WTC11 (cell line): ENCODE results near the gene ZNF607. TPM values are rescaled to one million over a fixed set of nuclear protein-coding genes. Genes with fewer than 3 reads are reported as not detected.
"Not testable (repeated sequence)": the region's sequence is repeated elsewhere in the genome, so short reads cannot be mapped to it uniquely, and the experiment has no call there.

ENCODE experiments used
- ATAC-seq: fragments of 200-7000 bp; cut with Tn5 transposase; 2 replicates; pipeline ENCODE4 v1.10.0; 2021; ENCODE audit warnings: mild to moderate bottlenecking, moderate library complexity
- CTCF ChIA-PET: fragments of 300-600 bp; sonication (Branson Sonifier 250); formaldehyde crosslinking; loops from one replicate; lab custom pipeline; 2021; ENCODE audit warnings: antibody characterized with exemption; lab: Charles Lee
- POLR2A ChIA-PET: fragments of 350-600 bp; sonication (Branson Sonifier 250); formaldehyde crosslinking; loops from one replicate; lab custom pipeline; 2021; ENCODE audit warnings: antibody characterized with exemption; lab: Charles Lee
- DNase-seq: peaks from one replicate; pipeline ENCODE4 v3.0.0; 2021; ENCODE audit warnings: low spot score
- H3K27ac Mint-ChIP-seq: 2 replicates; pipeline ENCODE4 v1.8.0; 2021; ENCODE audit warnings: mixed read lengths
- H3K27me3 Mint-ChIP-seq: 2 replicates; pipeline ENCODE4 v1.8.0; 2021; ENCODE audit warnings: low read depth, mild to moderate bottlenecking, moderate library complexity, mixed read lengths
- H3K36me3 Mint-ChIP-seq: 2 replicates; pipeline ENCODE4 v1.8.0; 2021; ENCODE audit warnings: mixed read lengths
- H3K4me1 Mint-ChIP-seq: 2 replicates; pipeline ENCODE4 v1.8.0; 2022; ENCODE audit warnings: mixed read lengths
- H3K4me3 Mint-ChIP-seq: 2 replicates; pipeline ENCODE4 v1.8.0; 2021; ENCODE audit warnings: mild to moderate bottlenecking, moderate library complexity, mixed read lengths
- H3K9me3 Mint-ChIP-seq: 2 replicates; pipeline ENCODE4 v1.8.0; 2021; ENCODE audit warnings: mixed read lengths
- CBFB ChIP-seq: sonication (generic); formaldehyde crosslinking; IDR thresholded peaks from 2 replicates; pipeline ENCODE4 v1.8.1; 2022; ENCODE audit warnings: mild to moderate bottlenecking, low read depth, missing genetic modification reagents
- CREB1 ChIP-seq: sonication (generic); formaldehyde crosslinking; IDR thresholded peaks from 2 replicates; pipeline ENCODE4 v1.8.0; 2023; ENCODE audit warnings: mild to moderate bottlenecking, missing genetic modification reagents
- JUN ChIP-seq: sonication (generic); formaldehyde crosslinking; IDR thresholded peaks from 2 replicates; pipeline ENCODE4 v1.8.0; 2023; ENCODE audit warnings: mild to moderate bottlenecking, missing genetic modification reagents
- KAT7 ChIP-seq: sonication (generic); formaldehyde crosslinking; IDR thresholded peaks from 2 replicates; pipeline ENCODE4 v1.8.1; 2023; ENCODE audit warnings: missing genetic modification reagents, mild to moderate bottlenecking, borderline replicate concordance
- SMAD4 ChIP-seq: sonication (generic); formaldehyde crosslinking; IDR thresholded peaks from 2 replicates; pipeline ENCODE4 v1.8.0; 2022; ENCODE audit warnings: mild to moderate bottlenecking, missing genetic modification reagents
- SP1 ChIP-seq: sonication (generic); formaldehyde crosslinking; conservative IDR thresholded peaks from 2 replicates; pipeline ENCODE4 v1.8.1; 2022; ENCODE audit warnings: missing genetic modification reagents
- TCF7 ChIP-seq: sonication (generic); formaldehyde crosslinking; IDR thresholded peaks from 2 replicates; pipeline ENCODE4 v1.8.0; 2022; ENCODE audit warnings: mild to moderate bottlenecking, low read depth, missing genetic modification reagents, moderate library complexity
- ZBTB21 ChIP-seq: sonication (generic); formaldehyde crosslinking; IDR thresholded peaks from 2 replicates; pipeline ENCODE4 v1.8.1; 2023; ENCODE audit warnings: mild to moderate bottlenecking, missing genetic modification reagents, borderline replicate concordance
- ZNF138 ChIP-seq: sonication (generic); formaldehyde crosslinking; conservative IDR thresholded peaks from 2 replicates; pipeline ENCODE4 v1.8.1; 2022; ENCODE audit warnings: mild to moderate bottlenecking, moderate library complexity, missing genetic modification reagents
- ZNF317 ChIP-seq: sonication (generic); formaldehyde crosslinking; IDR thresholded peaks from 2 replicates; pipeline ENCODE4 v1.8.1; 2023; ENCODE audit warnings: low read depth, mild to moderate bottlenecking, moderate library complexity, missing genetic modification reagents, borderline replicate concordance
- ZNF416 ChIP-seq: fragments of 250-450 bp; sonication (Bioruptor Pico); IDR thresholded peaks from 2 replicates; pipeline ENCODE4 v1.9.0; 2021; ENCODE audit warnings: mild to moderate bottlenecking, inconsistent platforms
- ZNF423 ChIP-seq: fragments of 250-450 bp; sonication (Bioruptor Pico); IDR thresholded peaks from 2 replicates; pipeline ENCODE4 v2.1.2; 2022; ENCODE audit warnings: mild to moderate bottlenecking, moderate library complexity
- ZNF671 ChIP-seq: fragments of 250-450 bp; sonication (Bioruptor Pico); IDR thresholded peaks from 2 replicates; pipeline ENCODE4 v1.8.0; 2021; ENCODE audit warnings: mild to moderate bottlenecking
- total RNA-seq: library from RNA; stranded (reverse); gene quantifications from 3 replicates; pipeline ENCODE4 v1.2.3, GENCODE V29; 2021
- TF ChIP-seq, protein P1 (sequence below): sonication (generic); formaldehyde crosslinking; IDR thresholded peaks from 2 replicates; pipeline ENCODE4 v1.8.0; 2023; ENCODE audit warnings: missing genetic modification reagents
- TF ChIP-seq, protein P2 (sequence below): sonication (generic); formaldehyde crosslinking; IDR thresholded peaks from 2 replicates; pipeline ENCODE4 v1.8.0; 2022; ENCODE audit warnings: mild to moderate bottlenecking, missing genetic modification reagents
- TF ChIP-seq, protein P3 (sequence below): fragments of 250-450 bp; sonication (Bioruptor Pico); IDR thresholded peaks from 2 replicates; pipeline ENCODE4 v1.9.0; 2021; ENCODE audit warnings: mild to moderate bottlenecking
- TF ChIP-seq, protein P4 (sequence below): sonication (generic); formaldehyde crosslinking; IDR thresholded peaks from 2 replicates; pipeline ENCODE4 v1.8.1; 2023; ENCODE audit warnings: mild to moderate bottlenecking, missing genetic modification reagents, moderate library complexity
- TF ChIP-seq, protein P5 (sequence below): sonication (generic); formaldehyde crosslinking; IDR thresholded peaks from 2 replicates; pipeline ENCODE4 v1.8.0; 2022; ENCODE audit warnings: mild to moderate bottlenecking, missing genetic modification reagents
- TF ChIP-seq, protein P6 (sequence below): sonication (generic); formaldehyde crosslinking; IDR thresholded peaks from 2 replicates; pipeline ENCODE4 v1.8.1; 2023; ENCODE audit warnings: mild to moderate bottlenecking, moderate library complexity, missing genetic modification reagents
- TF ChIP-seq, protein P7 (sequence below): sonication (generic); formaldehyde crosslinking; IDR thresholded peaks from 2 replicates; pipeline ENCODE4 v1.8.1; 2022; ENCODE audit warnings: missing genetic modification reagents, borderline replicate concordance

ZNF607 gene
- total RNA-seq, 1 experiment from 2014 or later, result 17.5 TPM

DNA sequence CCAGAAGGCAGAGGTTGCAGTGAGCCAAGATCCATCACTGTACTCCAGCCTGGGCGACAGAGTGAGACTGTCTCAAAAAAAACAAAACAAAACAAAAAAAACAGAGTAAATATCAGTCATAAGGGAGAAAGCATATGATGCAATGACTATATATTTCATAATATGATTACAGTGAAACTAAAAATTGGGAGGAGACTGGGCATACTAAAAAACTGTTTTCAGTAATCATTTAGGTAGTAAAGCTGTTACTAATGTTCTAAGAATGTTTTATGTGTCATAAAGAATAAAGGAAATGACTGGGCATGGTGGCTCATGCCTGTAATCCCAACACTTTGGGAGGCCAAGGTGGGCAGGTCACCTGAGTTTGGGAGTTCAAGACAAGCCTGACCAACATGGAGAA lies 43.9 kb upstream of the ZNF607 start:
- DNase-seq (no peak), ATAC-seq (no peak)
- TF ChIP-seq ZNF317, result no peak
- no peak for TF ChIP-seq TCF7
- TF ChIP-seq SMAD4 (CRISPR knock-in tag), result no peak
- TF ChIP-seq, protein P1, sequence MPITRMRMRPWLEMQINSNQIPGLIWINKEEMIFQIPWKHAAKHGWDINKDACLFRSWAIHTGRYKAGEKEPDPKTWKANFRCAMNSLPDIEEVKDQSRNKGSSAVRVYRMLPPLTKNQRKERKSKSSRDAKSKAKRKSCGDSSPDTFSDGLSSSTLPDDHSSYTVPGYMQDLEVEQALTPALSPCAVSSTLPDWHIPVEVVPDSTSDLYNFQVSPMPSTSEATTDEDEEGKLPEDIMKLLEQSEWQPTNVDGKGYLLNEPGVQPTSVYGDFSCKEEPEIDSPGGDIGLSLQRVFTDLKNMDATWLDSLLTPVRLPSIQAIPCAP, result no peak
- TF ChIP-seq, protein P2, sequence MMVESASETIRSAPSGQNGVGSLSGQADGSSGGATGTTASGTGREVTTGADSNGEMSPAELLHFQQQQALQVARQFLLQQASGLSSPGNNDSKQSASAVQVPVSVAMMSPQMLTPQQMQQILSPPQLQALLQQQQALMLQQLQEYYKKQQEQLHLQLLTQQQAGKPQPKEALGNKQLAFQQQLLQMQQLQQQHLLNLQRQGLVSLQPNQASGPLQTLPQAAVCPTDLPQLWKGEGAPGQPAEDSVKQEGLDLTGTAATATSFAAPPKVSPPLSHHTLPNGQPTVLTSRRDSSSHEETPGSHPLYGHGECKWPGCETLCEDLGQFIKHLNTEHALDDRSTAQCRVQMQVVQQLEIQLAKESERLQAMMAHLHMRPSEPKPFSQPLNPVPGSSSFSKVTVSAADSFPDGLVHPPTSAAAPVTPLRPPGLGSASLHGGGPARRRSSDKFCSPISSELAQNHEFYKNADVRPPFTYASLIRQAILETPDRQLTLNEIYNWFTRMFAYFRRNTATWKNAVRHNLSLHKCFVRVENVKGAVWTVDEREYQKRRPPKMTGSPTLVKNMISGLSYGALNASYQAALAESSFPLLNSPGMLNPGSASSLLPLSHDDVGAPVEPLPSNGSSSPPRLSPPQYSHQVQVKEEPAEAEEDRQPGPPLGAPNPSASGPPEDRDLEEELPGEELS, result no peak
- no peak for TF ChIP-seq CBFB (CRISPR knock-in tag)
- no peak for TF ChIP-seq CREB1 (CRISPR knock-in tag)
- TF ChIP-seq, protein P3, sequence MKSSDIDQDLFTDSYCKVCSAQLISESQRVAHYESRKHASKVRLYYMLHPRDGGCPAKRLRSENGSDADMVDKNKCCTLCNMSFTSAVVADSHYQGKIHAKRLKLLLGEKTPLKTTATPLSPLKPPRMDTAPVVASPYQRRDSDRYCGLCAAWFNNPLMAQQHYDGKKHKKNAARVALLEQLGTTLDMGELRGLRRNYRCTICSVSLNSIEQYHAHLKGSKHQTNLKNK (CRISPR knock-in tag), result no peak
- TF ChIP-seq, protein P4, sequence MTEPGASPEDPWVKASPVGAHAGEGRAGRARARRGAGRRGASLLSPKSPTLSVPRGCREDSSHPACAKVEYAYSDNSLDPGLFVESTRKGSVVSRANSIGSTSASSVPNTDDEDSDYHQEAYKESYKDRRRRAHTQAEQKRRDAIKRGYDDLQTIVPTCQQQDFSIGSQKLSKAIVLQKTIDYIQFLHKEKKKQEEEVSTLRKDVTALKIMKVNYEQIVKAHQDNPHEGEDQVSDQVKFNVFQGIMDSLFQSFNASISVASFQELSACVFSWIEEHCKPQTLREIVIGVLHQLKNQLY (CRISPR knock-in tag), result no peak
- TF ChIP-seq ZNF138 (CRISPR knock-in tag), result no peak
- TF ChIP-seq, protein P5, sequence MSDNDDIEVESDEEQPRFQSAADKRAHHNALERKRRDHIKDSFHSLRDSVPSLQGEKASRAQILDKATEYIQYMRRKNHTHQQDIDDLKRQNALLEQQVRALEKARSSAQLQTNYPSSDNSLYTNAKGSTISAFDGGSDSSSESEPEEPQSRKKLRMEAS, result no peak
- TF ChIP-seq SP1, result no peak
- no peak for TF ChIP-seq JUN (CRISPR knock-in tag)
- TF ChIP-seq ZBTB21 (CRISPR knock-in tag), result no peak
- TF ChIP-seq, protein P6, sequence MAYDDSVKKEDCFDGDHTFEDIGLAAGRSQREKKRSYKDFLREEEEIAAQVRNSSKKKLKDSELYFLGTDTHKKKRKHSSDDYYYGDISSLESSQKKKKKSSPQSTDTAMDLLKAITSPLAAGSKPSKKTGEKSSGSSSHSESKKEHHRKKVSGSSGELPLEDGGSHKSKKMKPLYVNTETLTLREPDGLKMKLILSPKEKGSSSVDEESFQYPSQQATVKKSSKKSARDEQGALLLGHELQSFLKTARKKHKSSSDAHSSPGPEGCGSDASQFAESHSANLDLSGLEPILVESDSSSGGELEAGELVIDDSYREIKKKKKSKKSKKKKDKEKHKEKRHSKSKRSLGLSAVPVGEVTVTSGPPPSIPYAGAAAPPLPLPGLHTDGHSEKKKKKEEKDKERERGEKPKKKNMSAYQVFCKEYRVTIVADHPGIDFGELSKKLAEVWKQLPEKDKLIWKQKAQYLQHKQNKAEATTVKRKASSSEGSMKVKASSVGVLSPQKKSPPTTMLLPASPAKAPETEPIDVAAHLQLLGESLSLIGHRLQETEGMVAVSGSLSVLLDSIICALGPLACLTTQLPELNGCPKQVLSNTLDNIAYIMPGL (CRISPR knock-in tag), result no peak
- no peak for TF ChIP-seq ZNF423 (CRISPR knock-in tag)
- Mint-ChIP-seq H3K36me3 (peaks cover 20% of the 10 kb centered on the region), H3K27me3 (no peaks in the 10 kb centered on the region), H3K4me1 (no peaks in the 10 kb centered on the region), H3K9me3 (no peaks in the 10 kb centered on the region), H3K27ac (no peak overlapping the region), H3K4me3 (no peak overlapping the region)
- POLR2A ChIA-PET, result no interaction called here
- CTCF ChIA-PET, result no interaction called here

DNA sequence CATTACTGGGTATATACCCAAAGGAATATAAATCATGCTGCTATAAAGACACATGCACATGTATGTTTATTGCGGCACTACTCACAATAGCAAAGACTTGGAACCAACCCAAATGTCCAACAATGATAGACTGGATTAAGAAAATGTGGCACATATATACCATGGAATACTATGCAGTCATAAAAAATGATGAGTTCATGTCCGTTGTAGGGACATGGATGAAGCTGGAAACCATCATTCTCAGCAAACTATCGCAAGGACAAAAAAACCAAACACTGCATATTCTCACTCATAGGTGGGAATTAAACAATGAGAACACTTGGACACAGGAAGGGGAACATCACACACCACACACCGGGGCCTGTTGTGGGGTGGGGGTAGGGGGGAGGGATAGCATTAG lies 38.1 kb upstream of the ZNF607 start:
- H3K27me3 Mint-ChIP-seq, ATAC-seq, CTCF ChIA-PET, H3K27ac Mint-ChIP-seq, H3K4me3 Mint-ChIP-seq, DNase-seq, H3K9me3 Mint-ChIP-seq, H3K4me1 Mint-ChIP-seq: not testable (repeated sequence)
- POLR2A ChIA-PET, result interaction anchor here (0.7 kb wide), 1 partner anchor 73 kb away, joined by 3 read pairs; no protein-coding TSS in a partner anchor
- peaks cover 15% of the 10 kb centered on the region for H3K36me3 Mint-ChIP-seq

DNA sequence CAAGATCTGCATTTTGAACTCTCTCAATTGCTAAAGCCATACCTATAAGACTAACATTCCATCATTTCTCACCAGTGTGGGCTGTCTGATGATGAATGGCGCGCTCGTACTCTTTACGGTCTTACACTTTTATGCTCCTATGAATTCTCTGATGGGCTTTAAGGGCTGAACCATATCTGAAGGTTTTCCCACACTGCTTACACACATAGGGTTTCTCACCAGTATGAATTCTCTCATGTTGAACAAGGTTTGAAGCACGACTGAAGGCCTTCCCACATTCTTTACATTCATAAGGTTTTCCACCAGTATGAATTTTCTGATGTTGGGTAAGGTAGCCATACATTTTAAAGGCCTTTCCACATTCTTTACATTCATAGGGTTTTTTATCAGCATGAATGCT lies 18.8 kb upstream of the ZNF607 start:
- POLR2A ChIA-PET, result no interaction called here
- CTCF ChIA-PET, result no interaction called here
- Mint-ChIP-seq H3K4me3 (no peak overlapping the region), H3K4me1 (no peaks in the 10 kb centered on the region), H3K9me3 (peaks cover 50% of the 10 kb centered on the region), H3K27ac (no peak overlapping the region), H3K27me3 (no peaks in the 10 kb centered on the region; the same call in 1 of the 2 replicates), H3K36me3 (peaks cover 52% of the 10 kb centered on the region)
- ATAC-seq (no peak), DNase-seq (no peak)
- TF ChIP-seq ZNF416 (CRISPR knock-in tag), result no peak
- TF ChIP-seq JUN (CRISPR knock-in tag), result no peak
- no peak for TF ChIP-seq KAT7 (CRISPR knock-in tag)
- TF ChIP-seq, protein P3 (CRISPR knock-in tag), result no peak
- no peak for TF ChIP-seq ZNF671 (CRISPR knock-in tag)
- TF ChIP-seq, protein P7, sequence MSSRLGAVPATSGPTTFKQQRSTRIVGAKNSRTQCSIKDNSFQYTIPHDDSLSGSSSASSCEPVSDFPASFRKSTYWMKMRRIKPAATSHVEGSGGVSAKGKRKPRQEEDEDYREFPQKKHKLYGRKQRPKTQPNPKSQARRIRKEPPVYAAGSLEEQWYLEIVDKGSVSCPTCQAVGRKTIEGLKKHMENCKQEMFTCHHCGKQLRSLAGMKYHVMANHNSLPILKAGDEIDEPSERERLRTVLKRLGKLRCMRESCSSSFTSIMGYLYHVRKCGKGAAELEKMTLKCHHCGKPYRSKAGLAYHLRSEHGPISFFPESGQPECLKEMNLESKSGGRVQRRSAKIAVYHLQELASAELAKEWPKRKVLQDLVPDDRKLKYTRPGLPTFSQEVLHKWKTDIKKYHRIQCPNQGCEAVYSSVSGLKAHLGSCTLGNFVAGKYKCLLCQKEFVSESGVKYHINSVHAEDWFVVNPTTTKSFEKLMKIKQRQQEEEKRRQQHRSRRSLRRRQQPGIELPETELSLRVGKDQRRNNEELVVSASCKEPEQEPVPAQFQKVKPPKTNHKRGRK (CRISPR knock-in tag), result no peak
